Measurements from ENCODE around the gene EPB42.

- no peak for TF ChIP-seq POLR2A (IDR thresholded peaks at IDR 0.05; ENCODE audit: extremely low read depth, insufficient read length)
- TF ChIP-seq CTCF (IDR thresholded peaks at IDR 0.05; ENCODE audit: low read depth, low read length) = no peak
- no peak for TF ChIP-seq MYC (IDR thresholded peaks at IDR 0.05; ENCODE audit: low read depth, low read length)
Measured at GRCh38 chr15:43266834-43267233, 46.0 kb upstream of the EPB42 start, which contains the start of gene TGM5.
